Prostate gland (tissue), 2 donors: ENCODE measurements around the gene CCDC97. TPM values are rescaled to one million over a fixed set of nuclear protein-coding genes. Genes with fewer than 3 reads are reported as not detected.
A peak's percentile ranks its signal among the peaks of the same experiment; 100 is the strongest.

Source experiments
- DNase-seq: peaks from one replicate; pipeline ENCODE4 v3.0.0-alpha.2; 2019; ENCODE audit warnings: low spot score
- H3K27ac ChIP-seq, 2 donors: fragments of 200-600 bp; sonication (generic); 2 replicates each; pipeline ENCODE4 v1.5.1; 2017 to 2019
- H3K27me3 ChIP-seq: fragments of 200-600 bp; sonication (generic); replicated peaks from 2 replicates; pipeline ENCODE4 v1.5.1; 2019; ENCODE audit not compliant: insufficient read depth
- H3K36me3 ChIP-seq, 2 donors: fragments of 200-600 bp; sonication (generic); 1 replicate in 1 of 2; 2 replicates in 1 of 2; pipeline versions ENCODE4 v1.5.1 to v1.8.1; 2017 to 2019
- H3K4me1 ChIP-seq: fragments of 200-600 bp; sonication (generic); replicated peaks from 2 replicates; pipeline ENCODE4 v1.5.1; 2019
- H3K4me3 ChIP-seq, 2 donors: fragments of 200-600 bp; sonication (generic); 2 replicates each; pipeline ENCODE4 v1.5.1; 2017 to 2019
- H3K9me3 ChIP-seq: fragments of 200-600 bp; sonication (generic); 2 replicates; pipeline ENCODE4 v1.5.1; 2017
- CTCF ChIP-seq, 4 experiments: fragments of 200-600 bp in 2 of 4; fragments of 450-650 bp in 2 of 4; sonication (generic) in 2 of 4; IDR thresholded peaks; 1 replicate in 3 of 4; 2 replicates in 1 of 4; pipeline ENCODE4 v1.5.1; 2016 to 2019; ENCODE audit warnings: antibody characterized with exemption in 4 of 4, mild to moderate bottlenecking in 2 of 4, moderate library complexity in 2 of 4
- POLR2A ChIP-seq: fragments of 450-650 bp; IDR thresholded peaks from one replicate; pipeline ENCODE4 v1.6.1; 2016; ENCODE audit warnings: antibody characterized with exemption, mild to moderate bottlenecking
- POLR2AphosphoS5 ChIP-seq: sonication (generic); formaldehyde crosslinking; IDR thresholded peaks from one replicate; pipeline ENCODE4 v1.6.1; 2017; ENCODE audit warnings: antibody characterized with exemption
- WGBS: methylation state at CpG from one replicate; pipeline ENCODE4 v1.1.5; 2018; 5-methylcytosine and 5-hydroxymethylcytosine counted together
- intact Hi-C: fragments of 100-400 bp; cut with DNase I; formaldehyde crosslinking; loops from one replicate; pipeline ENCODE4 v1.14.2; 2022
- small RNA-seq, 2 donors: library from RNA; depleted of rRNA; stranded (forward); fragments of <200 nt; gene quantifications; one replicate each; pipeline ENCODE3, GENCODE V24; 2016
- total RNA-seq, 2 donors: library from RNA; depleted of rRNA; stranded (reverse); fragments of >200 nt; gene quantifications; one replicate each; pipeline ENCODE4 v1.1.0, GENCODE V29; 2016

CCDC97 gene
- total RNA-seq, 2 donors from 2014 or later: 21.0 to 34.4 TPM

- no peak for TF ChIP-seq POLR2A
- TF ChIP-seq CTCF (IDR thresholded peaks at IDR 0.05): no peak
- TF ChIP-seq POLR2AphosphoS5: peak; percentile 54
- Histone ChIP-seq H3K27ac (no peak overlapping the region), H3K9me3 (no peaks in the 10 kb centered on the region), H3K27me3 (no peaks in the 10 kb centered on the region), H3K4me3 (no peak overlapping the region), H3K36me3 (no peaks in the 10 kb centered on the region), H3K4me1 (no peaks in the 10 kb centered on the region)
- intact Hi-C loops: no loop called here
- peak; percentile 47 for DNase-seq
- 11% methylated on average over 12 of the region's 12 CpGs for WGBS
Measured at GRCh38 chr19:41373993-41374392, 64.0 kb downstream of the CCDC97 start.

Small RNA genes within 50 kb of the gene (small RNA-seq; reads per million reads assigned to genes)
- 0 reads per million in 2 donors for gene RN7SL34P

Other genes with a start within 250 kb of the CCDC97 start
- not detected for gene CYP2A13, start 221.7 kb upstream of the CCDC97 start, total RNA-seq
- gene CYP2F1, start 195.7 kb upstream of the CCDC97 start, total RNA-seq: 1 to 10 TPM in 1 of 2 donors, not detected in 1; 7.3 TPM
- 1 to 10 TPM; 1.1 to 4.2 TPM for gene CYP2S1, start 117.0 kb upstream of the CCDC97 start, total RNA-seq
- gene AXL, start 90.9 kb upstream of the CCDC97 start, total RNA-seq: 100 to 1,000 TPM in 1 of 2 donors, 10 to 100 TPM in 1; 26.1 to 168 TPM
- gene HNRNPUL1, start 45.8 kb upstream of the CCDC97 start, total RNA-seq: 100 to 1,000 TPM; 133 to 183 TPM
- 10 to 100 TPM in 1 of 2 donors, 1 to 10 TPM in 1; 9.7 to 32.4 TPM for gene TGFB1, start 43.8 kb downstream of the CCDC97 start, total RNA-seq
- gene B9D2, start 54.0 kb downstream of the CCDC97 start, total RNA-seq: 10 to 100 TPM; 10.7 to 17.1 TPM
- 10 to 100 TPM; 15.7 to 19.7 TPM for gene TMEM91, start 66.4 kb downstream of the CCDC97 start, total RNA-seq
- 10 to 100 TPM; 29.6 to 34.0 TPM for gene EXOSC5, start 87.2 kb downstream of the CCDC97 start, total RNA-seq
- 10 to 100 TPM; 69.0 to 72.5 TPM for gene BCKDHA, start 87.6 kb downstream of the CCDC97 start, total RNA-seq
- 10 to 100 TPM in 1 of 2 donors, 1 to 10 TPM in 1; 9.4 to 11.6 TPM for gene B3GNT8, start 117.2 kb downstream of the CCDC97 start, total RNA-seq
- gene DMAC2, start 129.7 kb downstream of the CCDC97 start, total RNA-seq: 10 to 100 TPM; 42.4 to 42.9 TPM
- gene ERICH4, start 133.0 kb downstream of the CCDC97 start, total RNA-seq: not detected